Natural killer cell (primary cell): ENCODE measurements around the gene ANKRD66. TPM values are rescaled to one million over a fixed set of nuclear protein-coding genes. Genes with fewer than 3 reads are reported as not detected.

Source experiments
- ATAC-seq, 3 donors: fragments of 150-1000 bp in 2 of 3; fragments of 200-7000 bp in 1 of 3; cut with Tn5 transposase; 1 replicate in 1 of 3; 2 replicates in 2 of 3; pipeline ENCODE4 v1.10.0; 2021; ENCODE audit warnings: mild to moderate bottlenecking in 2 of 3, moderate library complexity in 2 of 3
- DNase-seq, 2 donors: peaks; one replicate each; pipeline versions ENCODE4 v3.0.0 to v3.0.0-alpha.2; 2013 to 2021; ENCODE audit warnings: mixed read lengths in 1 of 2
- H3K27ac ChIP-seq: one replicate; pipeline ENCODE4 v1.5.1; 2013; ENCODE audit warnings: mild to moderate bottlenecking, low read length
- H3K27me3 ChIP-seq: one replicate; pipeline ENCODE4 v1.6.1; 2013; ENCODE audit warnings: low read length; ENCODE audit not compliant: control insufficient read depth, insufficient read depth
- H3K36me3 ChIP-seq: one replicate; pipeline ENCODE4 v1.6.1; 2013; ENCODE audit warnings: low read length; ENCODE audit not compliant: control insufficient read depth, insufficient read depth
- H3K4me1 ChIP-seq: one replicate; pipeline ENCODE4 v1.6.1; 2013; ENCODE audit warnings: low read length; ENCODE audit not compliant: control insufficient read depth, insufficient read depth
- H3K4me3 ChIP-seq: one replicate; pipeline ENCODE4 v1.5.1; 2013; ENCODE audit warnings: low read length
- H3K9me3 ChIP-seq: one replicate; pipeline ENCODE4 v1.6.1; 2013; ENCODE audit warnings: low read length; ENCODE audit not compliant: control insufficient read depth, insufficient read depth
- H3K27ac Mint-ChIP-seq, 2 donors: one replicate each; pipeline ENCODE4 v1.8.0; 2022; ENCODE audit warnings: mild to moderate bottlenecking in 2 of 2, mixed read lengths in 2 of 2, moderate library complexity in 1 of 2
- H3K27me3 Mint-ChIP-seq, 2 donors: one replicate each; pipeline ENCODE4 v1.8.0; 2022; ENCODE audit warnings: low read depth in 2 of 2, mixed read lengths in 2 of 2
- H3K36me3 Mint-ChIP-seq: one replicate; pipeline ENCODE4 v1.8.0; 2022; ENCODE audit warnings: mixed read lengths
- H3K4me1 Mint-ChIP-seq, 2 donors: one replicate each; pipeline ENCODE4 v1.8.0; 2022; ENCODE audit warnings: mixed read lengths in 2 of 2
- H3K4me3 Mint-ChIP-seq: one replicate; pipeline ENCODE4 v1.8.0; 2022; ENCODE audit warnings: mild to moderate bottlenecking, moderate library complexity, mixed read lengths
- H3K9me3 Mint-ChIP-seq, 2 donors: one replicate each; pipeline ENCODE4 v1.8.0; 2022; ENCODE audit warnings: mixed read lengths in 2 of 2
- WGBS: methylation state at CpG from one replicate; pipeline ENCODE4 v1.1.7; 2013; ENCODE audit warnings: missing lambda C conversion rate; ENCODE audit not compliant: insufficient coverage; 5-methylcytosine and 5-hydroxymethylcytosine counted together
- intact Hi-C: fragments of 100-400 bp; cut with micrococcal nuclease; formaldehyde crosslinking; loops from one replicate; pipeline ENCODE4 v1.14.2; 2022
- total RNA-seq, 4 donors: library from RNA; stranded (reverse); fragments of 120-200 nt in 1 of 4; gene quantifications; one replicate each; pipeline versions ENCODE4 v1.2.3 to v1.2.4, GENCODE V29; 2013 to 2022
- TF ChIP-seq, protein P1 (sequence below): fragments of 200-600 bp; IDR thresholded peaks from one replicate; pipeline ENCODE4 v1.8.0; 2022; ENCODE audit warnings: antibody characterized with exemption

The ANKRD66 gene
- total RNA-seq, 3 donors from 2014 or later (not counting 1 experiment from before 2014, with no cell fraction given) = not detected

DNA sequence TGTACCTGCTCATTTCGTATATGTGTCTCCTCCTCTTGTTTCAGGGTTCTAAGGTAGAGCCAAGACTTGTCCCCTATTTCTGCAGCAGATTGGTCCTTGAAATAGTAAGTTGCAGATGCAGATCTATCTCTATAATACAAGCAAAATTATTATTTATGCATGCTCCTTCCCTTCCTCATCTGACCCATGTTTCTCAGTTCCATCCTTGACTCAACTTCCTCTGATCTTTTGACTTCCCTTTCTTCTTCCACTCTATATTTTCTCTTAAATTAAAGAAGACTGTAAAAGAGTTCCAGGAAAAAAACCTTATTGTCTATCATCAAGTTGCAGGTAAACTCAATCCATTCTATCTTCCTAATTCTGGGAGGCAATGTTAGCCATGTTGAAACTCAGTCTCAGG is 35.2 kb upstream of the ANKRD66 start:
- Histone ChIP-seq H3K9me3 (no peaks in the 10 kb centered on the region), H3K27ac (no peak overlapping the region), H3K4me1 (no peaks in the 10 kb centered on the region), H3K27me3 (no peaks in the 10 kb centered on the region), H3K36me3 (no peaks in the 10 kb centered on the region), H3K4me3 (no peak overlapping the region)
- H3K27me3 Mint-ChIP-seq = peaks cover 0 to 8% of the 10 kb centered on the region in 2 donors
- DNase-seq (no peak), ATAC-seq (no peak)
- no peaks in the 10 kb centered on the region for H3K4me1 Mint-ChIP-seq
- H3K36me3 Mint-ChIP-seq = no peaks in the 10 kb centered on the region
- H3K4me3 Mint-ChIP-seq = no peak overlapping the region
- TF ChIP-seq, protein P1, sequence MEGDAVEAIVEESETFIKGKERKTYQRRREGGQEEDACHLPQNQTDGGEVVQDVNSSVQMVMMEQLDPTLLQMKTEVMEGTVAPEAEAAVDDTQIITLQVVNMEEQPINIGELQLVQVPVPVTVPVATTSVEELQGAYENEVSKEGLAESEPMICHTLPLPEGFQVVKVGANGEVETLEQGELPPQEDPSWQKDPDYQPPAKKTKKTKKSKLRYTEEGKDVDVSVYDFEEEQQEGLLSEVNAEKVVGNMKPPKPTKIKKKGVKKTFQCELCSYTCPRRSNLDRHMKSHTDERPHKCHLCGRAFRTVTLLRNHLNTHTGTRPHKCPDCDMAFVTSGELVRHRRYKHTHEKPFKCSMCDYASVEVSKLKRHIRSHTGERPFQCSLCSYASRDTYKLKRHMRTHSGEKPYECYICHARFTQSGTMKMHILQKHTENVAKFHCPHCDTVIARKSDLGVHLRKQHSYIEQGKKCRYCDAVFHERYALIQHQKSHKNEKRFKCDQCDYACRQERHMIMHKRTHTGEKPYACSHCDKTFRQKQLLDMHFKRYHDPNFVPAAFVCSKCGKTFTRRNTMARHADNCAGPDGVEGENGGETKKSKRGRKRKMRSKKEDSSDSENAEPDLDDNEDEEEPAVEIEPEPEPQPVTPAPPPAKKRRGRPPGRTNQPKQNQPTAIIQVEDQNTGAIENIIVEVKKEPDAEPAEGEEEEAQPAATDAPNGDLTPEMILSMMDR = no peak
- 70% methylated on average over 1 of the region's 1 CpG for WGBS
- no peak overlapping the region for H3K27ac Mint-ChIP-seq
- intact Hi-C loops = no loop called here
- H3K9me3 Mint-ChIP-seq = no peaks in the 10 kb centered on the region

DNA sequence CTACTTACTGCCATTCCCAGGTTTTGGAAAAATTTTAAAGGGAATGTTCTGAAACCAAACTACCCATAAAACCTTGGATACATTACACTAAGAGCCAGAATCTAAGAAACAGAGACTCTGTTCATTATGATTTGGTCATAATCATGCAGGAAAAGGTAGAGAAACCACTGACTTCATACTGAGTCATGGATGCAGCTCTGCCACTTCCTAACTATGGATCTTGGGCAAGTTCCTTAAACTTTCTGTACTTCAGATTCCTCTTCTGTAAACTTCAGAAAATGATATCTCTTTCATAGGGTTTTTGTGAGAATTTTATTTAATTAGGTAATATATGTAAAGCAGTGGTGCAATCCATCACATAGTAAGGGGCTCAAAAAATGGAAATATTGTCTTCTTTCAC is 31.6 kb upstream of the ANKRD66 start:
- TF ChIP-seq, protein P1 = no peak
- Mint-ChIP-seq H3K27me3 (peaks cover 9 to 11% of the 10 kb centered on the region in 2 donors), H3K4me3 (no peak overlapping the region), H3K9me3 (peaks cover 0 to 2% of the 10 kb centered on the region in 2 donors), H3K27ac (no peak overlapping the region), H3K36me3 (no peaks in the 10 kb centered on the region), H3K4me1 (peaks cover 5 to 12% of the 10 kb centered on the region in 2 donors)
- Histone ChIP-seq H3K36me3 (no peaks in the 10 kb centered on the region), H3K9me3 (no peaks in the 10 kb centered on the region), H3K4me1 (no peaks in the 10 kb centered on the region), H3K4me3 (no peak overlapping the region), H3K27ac (no peak overlapping the region), H3K27me3 (no peaks in the 10 kb centered on the region)
- ATAC-seq (no peak), DNase-seq (no peak)
- intact Hi-C loops = no loop called here

DNA sequence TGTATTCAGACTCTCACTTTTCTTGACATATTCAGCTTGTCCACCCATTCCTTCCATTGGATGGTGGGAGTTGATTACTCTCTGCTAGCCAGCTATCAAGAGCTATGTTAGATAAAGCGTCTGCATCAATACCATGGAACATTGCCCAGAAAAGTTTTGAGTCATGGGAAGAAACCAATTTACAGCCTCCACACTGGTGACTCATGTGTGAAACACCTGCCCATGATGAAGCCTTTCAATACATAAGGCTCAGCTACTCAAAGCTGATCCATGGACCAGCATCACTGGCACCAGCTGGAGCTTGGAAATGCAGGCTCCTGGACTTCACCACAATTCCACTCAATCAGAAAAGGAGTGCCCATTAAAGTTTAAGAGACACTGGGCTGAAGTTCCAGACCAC is 27.6 kb upstream of the ANKRD66 start:
- no peak overlapping the region for H3K27ac ChIP-seq
- ATAC-seq (no peak), DNase-seq (no peak)
- H3K36me3 ChIP-seq = no peaks in the 10 kb centered on the region
- H3K27me3 Mint-ChIP-seq = peaks cover 9 to 14% of the 10 kb centered on the region in 2 donors
- peaks cover 0 to 2% of the 10 kb centered on the region in 2 donors for H3K9me3 Mint-ChIP-seq
- TF ChIP-seq, protein P1 = no peak
- peaks cover 5 to 12% of the 10 kb centered on the region in 2 donors for H3K4me1 Mint-ChIP-seq
- intact Hi-C loops = no loop called here
- WGBS = 70% methylated on average over 1 of the region's 1 CpG
- H3K9me3 ChIP-seq = no peaks in the 10 kb centered on the region
- no peak overlapping the region for H3K27ac Mint-ChIP-seq
- no peak overlapping the region for H3K4me3 ChIP-seq
- H3K4me3 Mint-ChIP-seq = no peak overlapping the region
- H3K36me3 Mint-ChIP-seq = no peaks in the 10 kb centered on the region
- no peaks in the 10 kb centered on the region for H3K4me1 ChIP-seq
- no peaks in the 10 kb centered on the region for H3K27me3 ChIP-seq

DNA sequence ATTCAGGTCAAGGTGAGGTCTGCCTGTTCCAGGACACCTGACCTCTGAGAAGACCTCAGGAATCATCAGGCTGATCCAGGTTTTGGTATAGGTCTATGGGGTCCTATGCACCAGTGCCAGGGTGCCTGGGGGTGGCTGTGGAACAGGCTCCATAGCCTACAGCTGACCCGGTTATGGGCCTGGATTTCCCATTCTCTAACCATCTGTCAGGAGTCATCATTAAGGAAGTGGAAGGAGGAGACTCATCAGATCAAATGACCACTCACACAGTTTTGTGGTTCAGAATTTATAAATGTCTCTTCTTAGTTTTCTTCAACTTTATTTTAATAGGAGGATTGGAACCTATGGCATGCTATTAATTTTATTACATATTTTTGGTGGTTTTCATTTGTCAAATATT is 26.3 kb upstream of the ANKRD66 start:
- peaks cover 14 to 24% of the 10 kb centered on the region in 2 donors for H3K27me3 Mint-ChIP-seq

More for the DNA sequence above, 26.3 kb upstream of the ANKRD66 start:
- TF ChIP-seq, protein P1 = no peak
- H3K4me1 Mint-ChIP-seq = peaks cover 5 to 12% of the 10 kb centered on the region in 2 donors
- H3K36me3 Mint-ChIP-seq = no peaks in the 10 kb centered on the region
- Histone ChIP-seq H3K4me1 (no peaks in the 10 kb centered on the region), H3K36me3 (no peaks in the 10 kb centered on the region), H3K4me3 (no peak overlapping the region), H3K27ac (no peak overlapping the region), H3K27me3 (no peaks in the 10 kb centered on the region), H3K9me3 (no peaks in the 10 kb centered on the region)
- peaks cover 0 to 2% of the 10 kb centered on the region in 2 donors for H3K9me3 Mint-ChIP-seq
- WGBS = no CpG with 5 or more reads among the region's 1 CpG
- no peak for ATAC-seq
- DNase-seq = no peak
- H3K27ac Mint-ChIP-seq = no peak overlapping the region
- no peak overlapping the region for H3K4me3 Mint-ChIP-seq
- intact Hi-C loops = no loop called here
